ENCODE data around the gene SYCP2L. TPM values are rescaled to one million over a fixed set of nuclear protein-coding genes. Genes with fewer than 3 reads are reported as not detected.

SYCP2L gene
- total RNA-seq, 4 donors from 2014 or later, result 0.07 to 0.82 (median 0.29) TPM; not detected in 1

DNA sequence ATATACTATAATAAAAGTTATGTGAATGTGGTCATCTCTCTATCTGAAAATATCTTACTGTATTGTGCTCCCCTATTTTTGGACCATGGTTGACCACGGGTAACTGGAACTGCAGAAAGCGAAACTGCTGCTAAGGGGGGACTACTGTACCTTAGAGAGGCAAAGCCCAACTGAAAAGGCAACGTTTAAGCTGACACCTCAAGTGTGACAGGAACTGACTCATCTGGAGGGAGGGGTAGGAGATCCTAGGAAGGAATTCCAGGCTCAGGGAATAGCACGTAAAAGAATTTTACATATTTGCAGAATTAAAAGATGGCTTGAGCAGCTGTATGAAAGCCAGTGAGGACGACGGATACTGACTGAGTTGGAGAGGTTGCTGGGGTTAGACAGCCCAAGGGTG is 122.5 kb downstream of the SYCP2L start:
- intact Hi-C loops (cut with DNase I; ENCODE audit: low total_unique reads) (no loop called here), in situ Hi-C loops (cut with MboI; ENCODE audit: low sequenced_read_pairs in 4 of 4) (no loop called here)
- no peak overlapping the region for H3K27ac ChIP-seq
- no peak overlapping the region for H3K4me3 ChIP-seq
- ATAC-seq (no peak), DNase-seq (no peak)
- H3K36me3 ChIP-seq, result no peaks in the 10 kb centered on the region
- H3K4me1 ChIP-seq, result no peaks in the 10 kb centered on the region
- TF ChIP-seq POLR2A (IDR thresholded peaks at IDR 0.05) (no peak), CTCF (IDR thresholded peaks at IDR 0.05 in 4 of 5, conservative IDR thresholded peaks at IDR 0.05 in 1 of 5) (no peak)
- H3K27me3 ChIP-seq, result peaks cover 0 to 3% (median 0%) of the 10 kb centered on the region in 3 donors
- H3K9me3 ChIP-seq, result no peaks in the 10 kb centered on the region

DNA sequence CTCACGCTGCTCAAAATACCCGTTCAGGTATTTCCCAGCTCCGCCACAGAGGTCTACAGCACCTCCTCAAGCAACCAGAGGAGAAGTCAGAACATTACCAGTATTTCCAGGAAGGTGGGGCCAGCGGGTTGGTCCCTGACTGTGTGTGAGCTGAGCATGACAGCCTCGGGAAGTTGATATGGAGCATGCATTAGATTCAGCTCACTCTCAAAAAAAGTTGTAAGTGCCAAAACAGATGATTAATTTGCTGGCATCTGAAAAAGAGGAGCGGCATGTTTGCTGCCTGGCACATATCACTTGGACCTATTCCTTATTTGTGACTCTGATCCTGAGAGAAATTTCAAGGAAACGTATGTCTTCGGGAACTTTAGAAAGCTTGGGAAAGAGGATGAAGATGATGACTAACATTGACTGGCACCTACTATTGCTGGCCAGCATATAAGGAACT is 125.0 kb downstream of the SYCP2L start:
- DNase-seq (no peak), ATAC-seq (no peak)
- Histone ChIP-seq H3K9me3 (no peaks in the 10 kb centered on the region), H3K4me3 (no peak overlapping the region), H3K4me1 (no peaks in the 10 kb centered on the region), H3K27ac (no peak overlapping the region), H3K27me3 (peaks cover 0 to 3% (median 0%) of the 10 kb centered on the region in 3 donors), H3K36me3 (no peaks in the 10 kb centered on the region)
- intact Hi-C loops (cut with DNase I; ENCODE audit: low total_unique reads), result no loop called here
- TF ChIP-seq CTCF (IDR thresholded peaks at IDR 0.05 in 4 of 5, conservative IDR thresholded peaks at IDR 0.05 in 1 of 5) (no peak), POLR2A (IDR thresholded peaks at IDR 0.05) (no peak)
- in situ Hi-C loops (cut with MboI; ENCODE audit: low sequenced_read_pairs in 4 of 4), result no loop called here

GRCh38 chr6:11012295-11012754 is 125.5 kb downstream of the SYCP2L start:
- in situ Hi-C loops (cut with MboI; ENCODE audit: low sequenced_read_pairs in 4 of 4), result no loop called here
- H3K27me3 ChIP-seq, result peaks cover 0 to 3% (median 0%) of the 10 kb centered on the region in 3 donors
- ATAC-seq (no peak), DNase-seq (no peak)
- intact Hi-C loops (cut with DNase I; ENCODE audit: low total_unique reads), result no loop called here
- H3K9me3 ChIP-seq, result no peaks in the 10 kb centered on the region
- no peak overlapping the region for H3K4me3 ChIP-seq
- H3K36me3 ChIP-seq, result no peaks in the 10 kb centered on the region
- H3K27ac ChIP-seq, result no peak overlapping the region
- no peaks in the 10 kb centered on the region for H3K4me1 ChIP-seq
- TF ChIP-seq POLR2A (IDR thresholded peaks at IDR 0.05) (no peak), CTCF (IDR thresholded peaks at IDR 0.05 in 4 of 5, conservative IDR thresholded peaks at IDR 0.05 in 1 of 5) (no peak)

DNA sequence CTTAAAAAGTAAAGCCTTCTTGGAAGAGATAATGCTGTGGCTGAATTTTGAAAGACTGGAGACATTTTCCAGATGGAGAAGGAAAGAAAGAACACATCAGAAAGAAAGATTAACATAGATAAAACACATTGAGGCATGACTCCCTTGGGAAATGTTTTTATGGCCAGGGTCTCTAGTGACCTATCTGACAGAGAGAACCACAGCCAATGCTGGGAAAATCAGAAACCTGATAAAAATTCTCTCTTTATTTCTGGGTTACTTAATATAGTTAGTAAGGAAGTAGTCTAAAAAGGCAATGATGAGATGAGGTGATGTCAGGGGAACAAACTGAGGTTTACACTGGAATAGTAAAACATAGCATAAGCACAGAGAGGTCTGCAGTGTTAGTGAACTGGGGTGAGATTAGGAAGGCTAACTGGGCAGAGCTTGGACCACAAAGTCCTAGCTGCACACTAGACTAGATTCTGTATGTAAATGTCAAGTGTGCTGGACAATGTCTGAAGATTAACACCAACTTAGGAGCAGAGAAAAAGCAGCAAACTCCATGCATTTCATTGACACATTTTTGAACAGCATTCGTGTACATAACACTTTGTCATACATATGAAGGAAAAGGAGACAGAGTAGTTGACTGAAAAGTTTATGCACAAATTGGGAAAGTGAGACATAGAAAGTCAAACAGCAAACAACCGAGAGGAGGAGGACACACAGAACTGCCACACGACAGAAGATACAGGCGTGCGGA is 126.3 kb downstream of the SYCP2L start:
- DNase-seq (no peak), ATAC-seq (no peak)
- in situ Hi-C loops (cut with MboI; ENCODE audit: low sequenced_read_pairs in 4 of 4) (no loop called here), intact Hi-C loops (cut with DNase I; ENCODE audit: low total_unique reads) (no loop called here)
- no peaks in the 10 kb centered on the region for H3K36me3 ChIP-seq
- H3K27me3 ChIP-seq, result peaks cover 0 to 3% (median 0%) of the 10 kb centered on the region in 3 donors
- no peak overlapping the region for H3K27ac ChIP-seq
- H3K4me3 ChIP-seq, result no peak overlapping the region
- no peak for TF ChIP-seq CTCF (IDR thresholded peaks at IDR 0.05 in 4 of 5, conservative IDR thresholded peaks at IDR 0.05 in 1 of 5)
- no peak for TF ChIP-seq POLR2A (IDR thresholded peaks at IDR 0.05)
- H3K9me3 ChIP-seq, result no peaks in the 10 kb centered on the region
- no peaks in the 10 kb centered on the region for H3K4me1 ChIP-seq
